Transverse colon (tissue), 4 donors: ENCODE data around the gene ACRV1.

Source experiments
- CTCF ChIP-seq, 5 experiments: fragments of 200-600 bp in 3 of 5; fragments of 450-650 bp in 2 of 5; sonication (generic) in 3 of 5; IDR thresholded peaks; 1 replicate in 2 of 5; 2 replicates in 3 of 5; pipeline ENCODE4 v1.5.1; 2016 to 2017; ENCODE audit warnings: antibody characterized with exemption in 5 of 5, inconsistent platforms in 3 of 5, mild to moderate bottlenecking in 2 of 5, moderate library complexity in 1 of 5
- POLR2A ChIP-seq: fragments of 450-650 bp; IDR thresholded peaks from one replicate; pipeline ENCODE4 v1.6.1; 2016; ENCODE audit warnings: antibody characterized with exemption, mild to moderate bottlenecking, moderate library complexity
- POLR2AphosphoS5 ChIP-seq, 3 donors: sonication (generic); formaldehyde crosslinking; IDR thresholded peaks; one replicate each; pipeline ENCODE4 v1.6.1; 2016; ENCODE audit warnings: antibody characterized with exemption in 3 of 3

DNA sequence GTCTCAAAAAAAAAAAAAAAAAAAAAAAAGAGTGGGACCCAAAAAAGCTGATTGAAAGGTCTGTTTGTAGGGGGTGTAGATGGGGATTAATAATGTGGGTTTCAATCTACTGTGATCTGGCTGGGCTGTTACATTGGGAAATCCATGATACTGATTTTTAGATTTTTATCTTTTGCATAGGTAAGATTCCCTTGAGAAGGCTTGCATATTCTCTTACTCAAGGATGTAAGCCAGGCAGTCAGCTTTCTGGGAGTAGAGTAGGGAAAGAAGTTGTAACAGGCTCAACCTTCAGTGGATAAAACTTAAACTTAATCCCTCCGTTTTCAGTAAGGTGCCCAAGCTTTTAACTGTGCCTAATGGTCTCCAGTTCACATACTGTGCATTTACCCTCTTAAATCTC, 57.6 kb downstream of the ACRV1 start:
- no peak for TF ChIP-seq CTCF (IDR thresholded peaks at IDR 0.05)
- no peak for TF ChIP-seq POLR2A
- TF ChIP-seq POLR2AphosphoS5 (IDR thresholded peaks at IDR 0.05), result no peak
